ENCODE data around the gene ME3.
"Not testable (repeated sequence)": the region's sequence is repeated elsewhere in the genome, so short reads cannot be mapped to it uniquely, and the experiment has no call there.

- TF ChIP-seq, protein P1, sequence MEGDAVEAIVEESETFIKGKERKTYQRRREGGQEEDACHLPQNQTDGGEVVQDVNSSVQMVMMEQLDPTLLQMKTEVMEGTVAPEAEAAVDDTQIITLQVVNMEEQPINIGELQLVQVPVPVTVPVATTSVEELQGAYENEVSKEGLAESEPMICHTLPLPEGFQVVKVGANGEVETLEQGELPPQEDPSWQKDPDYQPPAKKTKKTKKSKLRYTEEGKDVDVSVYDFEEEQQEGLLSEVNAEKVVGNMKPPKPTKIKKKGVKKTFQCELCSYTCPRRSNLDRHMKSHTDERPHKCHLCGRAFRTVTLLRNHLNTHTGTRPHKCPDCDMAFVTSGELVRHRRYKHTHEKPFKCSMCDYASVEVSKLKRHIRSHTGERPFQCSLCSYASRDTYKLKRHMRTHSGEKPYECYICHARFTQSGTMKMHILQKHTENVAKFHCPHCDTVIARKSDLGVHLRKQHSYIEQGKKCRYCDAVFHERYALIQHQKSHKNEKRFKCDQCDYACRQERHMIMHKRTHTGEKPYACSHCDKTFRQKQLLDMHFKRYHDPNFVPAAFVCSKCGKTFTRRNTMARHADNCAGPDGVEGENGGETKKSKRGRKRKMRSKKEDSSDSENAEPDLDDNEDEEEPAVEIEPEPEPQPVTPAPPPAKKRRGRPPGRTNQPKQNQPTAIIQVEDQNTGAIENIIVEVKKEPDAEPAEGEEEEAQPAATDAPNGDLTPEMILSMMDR (optimal IDR thresholded peaks at IDR 0.05 in 1 of 3, IDR thresholded peaks at IDR 0.05 in 1 of 3, conservative IDR thresholded peaks at IDR 0.05 in 1 of 3; ENCODE audit: extremely low read depth in 1 of 3, insufficient read depth in 2 of 3, low read length in 3 of 3) = not testable (repeated sequence)
- TF ChIP-seq EZH2 (IDR thresholded peaks at IDR 0.05; ENCODE audit: low read length) = not testable (repeated sequence)
Measured at GRCh38 chr11:86522512-86522911, 149.9 kb downstream of the ME3 start.
